K562 (cell line): ENCODE results near the gene TMEM204. TPM values are rescaled to one million over a fixed set of nuclear protein-coding genes. Genes with fewer than 3 reads are reported as not detected.

ENCODE experiments used
- ATAC-seq: fragments of 200-7000 bp; cut with Tn5 transposase; 3 replicates; pipeline ENCODE4 v1.9.1; 2020; ENCODE audit warnings: moderate library complexity
- BruUV-seq: library from RNA; stranded (reverse); fragments of 400-500 nt; replicated peaks from 2 replicates; lab custom pipeline; 2021; lab: Mats Ljungman, UMichigan
- CTCF ChIA-PET: fragments of 300-600 bp; formaldehyde crosslinking; extraction: SDS; loops from one replicate; lab custom pipeline; 2021; ENCODE audit warnings: low intra/inter-chr PET ratio; lab: Yijun Ruan, JAX
- POLR2A ChIA-PET: fragments of 300-600, 350-650 bp; sonication (Branson Sonifier 250); formaldehyde crosslinking; extraction: SDS; loops from one replicate; lab custom pipeline; 2021; ENCODE audit warnings: antibody characterized with exemption, inconsistent platforms; lab: Yijun Ruan, JAX
- DNase-seq, 4 experiments: peaks; one replicate each; pipeline versions ENCODE4 v3.0.0 to v3.0.0-alpha.2; 2011 to 2018; ENCODE audit warnings: low spot score in 3 of 4, mixed read lengths in 3 of 4; ENCODE audit errors: extremely low read depth in 1 of 4
- FAIRE-seq: peaks from 2 replicates; lab custom pipeline; 2011; peaks lifted over from hg19 to GRCh38; lab: Jason Lieb, UNC
- H2AFZ ChIP-seq: 2 replicates; pipeline ENCODE4 v1.6.0; 2011; ENCODE audit warnings: low read depth, low read length, control low read depth, inconsistent platforms
- H3K27ac ChIP-seq: fragments of 200-600 bp; 3 replicates; pipeline ENCODE4 v1.8.0; 2011; ENCODE audit warnings: low read depth, mild to moderate bottlenecking, control low read depth, inconsistent platforms, low read length, moderate library complexity, mixed read lengths; ENCODE audit errors: extremely low read depth
- H3K27me3 ChIP-seq, 2 experiments: fragments of 300-600 bp in 1 of 2; 2 replicates in 1 of 2; 3 replicates in 1 of 2; pipeline versions ENCODE4 v1.6.0 to v1.8.0; 2011; ENCODE audit warnings: inconsistent platforms in 2 of 2, low read length in 2 of 2, mild to moderate bottlenecking in 1 of 2, mixed read lengths in 1 of 2, moderate library complexity in 1 of 2; ENCODE audit not compliant: control insufficient read depth in 2 of 2, insufficient read depth in 2 of 2
- H3K36me3 ChIP-seq: fragments of 300-600 bp; 3 replicates; pipeline ENCODE4 v1.8.0; 2011; ENCODE audit warnings: mild to moderate bottlenecking, low read length, inconsistent platforms; ENCODE audit not compliant: control insufficient read depth, insufficient read depth
- H3K4me1 ChIP-seq, 2 experiments: fragments of 200-600 bp in 1 of 2; replicated peaks in 1 of 2; 2 replicates in 1 of 2; 3 replicates in 1 of 2; pipeline versions ENCODE4 v1.5.1 to v1.8.0; 2011; ENCODE audit warnings: inconsistent platforms in 2 of 2, low read length in 2 of 2, mild to moderate bottlenecking in 1 of 2, mixed read lengths in 1 of 2, moderate library complexity in 1 of 2; ENCODE audit not compliant: control insufficient read depth in 2 of 2, insufficient read depth in 2 of 2
- H3K4me2 ChIP-seq: 2 replicates; pipeline ENCODE4 v1.6.1; 2011; ENCODE audit warnings: low read length, control low read depth, inconsistent platforms, mixed read lengths; ENCODE audit not compliant: insufficient read depth
- H3K4me3 ChIP-seq: fragments of 200-600 bp; sonication (generic), shearing (Covaris generic); 2 replicates; pipeline ENCODE4 v1.5.1; 2016; ENCODE audit warnings: control low read depth, inconsistent platforms
- H3K79me2 ChIP-seq: fragments of 200-600 bp; 3 replicates; pipeline ENCODE4 v1.8.0; 2011; ENCODE audit warnings: low read length, inconsistent platforms; ENCODE audit not compliant: control insufficient read depth, insufficient read depth
- H3K9ac ChIP-seq, 2 experiments: 2 replicates each; pipeline versions ENCODE4 v1.6.0 to v1.6.1; 2011; ENCODE audit warnings: low read depth in 2 of 2, low read length in 2 of 2, control low read depth in 1 of 2, inconsistent platforms in 1 of 2, mild to moderate bottlenecking in 1 of 2, mixed read lengths in 1 of 2; ENCODE audit not compliant: insufficient read depth in 1 of 2
- H3K9me1 ChIP-seq: one replicate; pipeline ENCODE4 v1.6.0; 2011; ENCODE audit warnings: inconsistent platforms, mild to moderate bottlenecking, low read length, moderate library complexity; ENCODE audit not compliant: control insufficient read depth, insufficient read depth
- H3K9me3 ChIP-seq: replicated peaks from 2 replicates; pipeline ENCODE4 v1.5.1; 2011; ENCODE audit warnings: low read depth, low read length, inconsistent platforms; ENCODE audit not compliant: control insufficient read depth, insufficient read depth
- H4K20me1 ChIP-seq: replicated peaks from 2 replicates; pipeline ENCODE4 v1.6.1; 2011; ENCODE audit warnings: low read length, inconsistent platforms, mixed read lengths; ENCODE audit not compliant: control insufficient read depth, insufficient read depth
- ATF1 ChIP-seq, 2 experiments: fragments of 450-650 bp in 1 of 2; IDR thresholded peaks; 2 replicates each; pipeline ENCODE4 v1.6.1; 2016; ENCODE audit warnings: missing compliant biosample characterization in 1 of 2, missing genetic modification characterization in 1 of 2
- CTCF ChIP-seq, 3 experiments: IDR thresholded peaks in 2 of 3; conservative IDR thresholded peaks in 1 of 3; 2 replicates each; pipeline ENCODE4 v1.5.1; 2011 to 2012; ENCODE audit warnings: low read length in 3 of 3, mild to moderate bottlenecking in 3 of 3, control low read depth in 2 of 3, improper control_type of control experiment in 1 of 3, inconsistent platforms in 1 of 3, low read depth in 1 of 3, mixed read lengths in 1 of 3, moderate library complexity in 1 of 3; ENCODE audit not compliant: insufficient read depth in 2 of 3
- ETS1 ChIP-seq: conservative IDR thresholded peaks from 2 replicates; pipeline ENCODE4 v1.6.1; 2011; ENCODE audit warnings: low read depth, mild to moderate bottlenecking, low read length; ENCODE audit not compliant: control insufficient read depth
- KAT8 ChIP-seq: fragments of 450-650 bp; IDR thresholded peaks from 2 replicates; pipeline ENCODE4 v1.6.1; 2016; ENCODE audit warnings: low read depth, mild to moderate bottlenecking
- OTX1 ChIP-seq: fragments of 450-650 bp; formaldehyde crosslinking; IDR thresholded peaks from 2 replicates; pipeline ENCODE4 v1.4.0; 2022; ENCODE audit warnings: mild to moderate bottlenecking
- RAD21 ChIP-seq, 2 experiments: fragments of 250-450 bp in 1 of 2; fragments of 450-650 bp in 1 of 2; sonication (Bioruptor Pico) in 1 of 2; formaldehyde crosslinking in 1 of 2; IDR thresholded peaks in 1 of 2; conservative IDR thresholded peaks in 1 of 2; 2 replicates each; pipeline versions ENCODE4 v1.4.0 to v1.8.0; 2020 to 2022; ENCODE audit warnings: mild to moderate bottlenecking in 2 of 2, moderate library complexity in 1 of 2
- SIN3B ChIP-seq: fragments of 450-650 bp; IDR thresholded peaks from 2 replicates; pipeline ENCODE4 v1.6.1; 2017; ENCODE audit warnings: low read depth, mild to moderate bottlenecking, moderate library complexity
- ZNF436 ChIP-seq: fragments of 250-450, 450-650 bp; sonication (Bioruptor Pico); formaldehyde crosslinking; IDR thresholded peaks from 2 replicates; pipeline ENCODE4 v1.7.0; 2020; ENCODE audit warnings: mild to moderate bottlenecking
- WGBS: fragments of 100-300 bp; shearing (Covaris generic); methylation state at CpG from one replicate; pipeline ENCODE4 v1.1.6; 2016; ENCODE audit warnings: low coverage, mixed read lengths; ENCODE audit not compliant: insufficient coverage; ENCODE audit errors: missing lambda C conversion rate; 5-methylcytosine and 5-hydroxymethylcytosine counted together
- in situ Hi-C: fragments of 300-500 bp; cut with MboI; formaldehyde crosslinking; loops from 4 replicates; pipeline ENCODE4 v1.15.0; 2018; ENCODE audit warnings: inconsistent platforms, mixed read lengths
- intact Hi-C: fragments of 100-400 bp; cut with micrococcal nuclease; formaldehyde crosslinking; loops from 2 replicates; pipeline ENCODE4 v1.14.2; 2022
- polyA plus RNA-seq, 8 experiments: library from polyadenylated mRNA; depleted of rRNA in 4 of 8; stranded (reverse) in 5 of 8; unstranded in 3 of 8; fragments of >200 nt; fragmentation: Nextera tagmentation in 2 of 8; fragmentation: Illumina TruSeq in 1 of 8; extraction: Ambion mirVana in 2 of 8; extraction: Trizol in 1 of 8; gene quantifications; 2 replicates each; pipeline versions ENCODE4 v1.2.1 to v1.2.3, GENCODE V29; 2011 to 2014; ENCODE audit warnings: inconsistent platforms in 1 of 8, missing spikeins in 1 of 8
- total RNA-seq, 7 experiments: library from RNA; depleted of rRNA in 6 of 7; stranded (reverse); fragments of >200 nt in 6 of 7; fragmentation: Illumina TruSeq in 2 of 7; extraction: Trizol in 2 of 7; gene quantifications; 2 replicates each; pipeline versions ENCODE4 v1.2.1 to v1.2.3, GENCODE V29; 2011 to 2021; ENCODE audit warnings: low replicate concordance in 1 of 7
- TF ChIP-seq, protein P1 (sequence below): sonication (generic); IDR thresholded peaks from 2 replicates; pipeline ENCODE4 v1.6.1; 2016

Gene TMEM204
- total and polyA plus RNA-seq, 9 of the 15 experiments (the other 6 are each of a cell fraction or from before 2014, with no cell fraction given), result 0.04 to 0.18 TPM; not detected in 7

DNA sequence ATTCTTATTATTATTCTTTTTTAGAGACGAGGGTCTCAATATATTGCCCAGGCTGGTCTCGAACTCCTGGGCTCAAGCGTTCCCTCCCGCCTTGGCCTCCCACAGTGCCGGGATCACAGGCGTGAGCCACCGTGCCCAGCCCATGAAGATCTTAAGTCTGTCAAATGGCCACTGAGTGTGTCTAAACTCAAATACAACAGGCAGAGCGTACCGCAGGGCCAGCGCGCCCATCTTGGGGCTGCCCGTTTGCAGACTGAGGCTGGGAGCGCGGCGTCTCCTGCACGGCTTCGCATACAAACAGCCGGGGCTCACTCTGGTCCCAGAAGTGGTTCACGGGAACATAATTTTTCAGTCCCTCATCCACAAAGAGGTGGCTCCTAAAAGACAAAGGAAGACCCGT, 30.3 kb downstream of the TMEM204 start:
- Histone ChIP-seq H3K36me3 (no peaks in the 10 kb centered on the region), H3K9me3 (no peaks in the 10 kb centered on the region), H3K4me1 (peaks cover 0 to 13% of the 10 kb centered on the region in 2 experiments; a peak in 1 of 5 replicates), H3K27me3 (peaks cover 5 to 18% of the 10 kb centered on the region in 2 experiments; a peak in 4 of 5 replicates), H3K4me2 (no peak overlapping the region), H3K9ac (no peak overlapping the region; a peak in 1 of 4 replicates), H3K27ac (no peak overlapping the region), H3K79me2 (no peaks in the 10 kb centered on the region)
- DNase-seq, result no peak
- WGBS, result 74% methylated on average over 20 of the region's 20 CpGs
- intact Hi-C loops (no loop called here), in situ Hi-C loops (no loop called here)
- CTCF ChIA-PET, result no interaction called here
- TF ChIP-seq OTX1 (CRISPR knock-in tag) (no peak), ETS1 (no peak), ZNF436 (CRISPR knock-in tag) (no peak)
- TF ChIP-seq, all 486 proteins: peak for 0
- Histone ChIP-seq H3K4me3 (no peak overlapping the region), H2AFZ (no peak overlapping the region), H4K20me1 (no peaks in the 10 kb centered on the region), H3K9me1 (no peaks in the 10 kb centered on the region)
- ATAC-seq (no peak), FAIRE-seq (no peak)
- BruUV-seq, result no TSS peak
- POLR2A ChIA-PET, result no interaction called here

GRCh38 chr16:1564325-1564724, 30.9 kb downstream of the TMEM204 start:
- peak; percentile 37 to 58 (median 52) for DNase-seq
- FAIRE-seq, result no peak
- H3K9ac ChIP-seq, result no peak overlapping the region
- intact Hi-C loops (no loop called here), in situ Hi-C loops (no loop called here)
- H3K36me3 ChIP-seq, result no peaks in the 10 kb centered on the region
- ChIA-PET POLR2A (interaction anchor here (0.7 kb wide), 1 partner anchor 126 kb away, joined by 4 read pairs; no protein-coding TSS in a partner anchor), CTCF (no interaction called here)
- no peak overlapping the region for H3K27ac ChIP-seq
- no TSS peak for BruUV-seq
- H4K20me1 ChIP-seq, result no peaks in the 10 kb centered on the region
- no peak overlapping the region for H2AFZ ChIP-seq
- 32% methylated on average over 7 of the region's 9 CpGs for WGBS
- H3K9me3 ChIP-seq, result no peaks in the 10 kb centered on the region
- no peaks in the 10 kb centered on the region for H3K9me1 ChIP-seq
- no peak overlapping the region for H3K4me2 ChIP-seq
- peak; percentile 62; the same call in 2 of the 3 replicates for ATAC-seq
- no peak overlapping the region for H3K4me3 ChIP-seq
- H3K4me1 ChIP-seq, result peaks cover 0 to 13% of the 10 kb centered on the region in 2 experiments; a peak in 1 of 5 replicates
- H3K79me2 ChIP-seq, result no peaks in the 10 kb centered on the region
- H3K27me3 ChIP-seq, result peaks cover 5 to 18% of the 10 kb centered on the region in 2 experiments; a peak in 4 of 5 replicates
- TF ChIP-seq KAT8 (no peak), RAD21 (CRISPR knock-in tag; conservative IDR thresholded peaks at IDR 0.05 in 1 of 2, IDR thresholded peaks at IDR 0.05 in 1 of 2) (peak in 1 of 2 experiments; percentile 59; a peak in 2 of 4 replicates), ATF1 (CRISPR knock-in tag; IDR thresholded peaks at IDR 0.05) (no peak), ATF1 (tag; IDR thresholded peaks at IDR 0.05) (no peak), CTCF (IDR thresholded peaks at IDR 0.05 in 2 of 3, conservative IDR thresholded peaks at IDR 0.05 in 1 of 3; ENCODE audit: insufficient read depth in 2 of 3, low read depth in 1 of 3, low read length in 3 of 3) (peak; percentile 48 to 54 (median 51)), SIN3B (no peak)
- TF ChIP-seq, protein P1, sequence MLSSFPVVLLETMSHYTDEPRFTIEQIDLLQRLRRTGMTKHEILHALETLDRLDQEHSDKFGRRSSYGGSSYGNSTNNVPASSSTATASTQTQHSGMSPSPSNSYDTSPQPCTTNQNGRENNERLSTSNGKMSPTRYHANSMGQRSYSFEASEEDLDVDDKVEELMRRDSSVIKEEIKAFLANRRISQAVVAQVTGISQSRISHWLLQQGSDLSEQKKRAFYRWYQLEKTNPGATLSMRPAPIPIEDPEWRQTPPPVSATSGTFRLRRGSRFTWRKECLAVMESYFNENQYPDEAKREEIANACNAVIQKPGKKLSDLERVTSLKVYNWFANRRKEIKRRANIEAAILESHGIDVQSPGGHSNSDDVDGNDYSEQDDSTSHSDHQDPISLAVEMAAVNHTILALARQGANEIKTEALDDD, result no peak
